HepG2 (cell line): ENCODE data around the gene HMGN4. TPM values are rescaled to one million over a fixed set of nuclear protein-coding genes. Genes with fewer than 3 reads are reported as not detected.

ENCODE experiments used
- CREB1 ChIP-seq, 2 experiments: fragments of 450-650 bp in 1 of 2; IDR thresholded peaks; 2 replicates each; pipeline ENCODE4 v1.6.1; 2016 to 2017; ENCODE audit warnings: control low read depth in 1 of 2, mild to moderate bottlenecking in 1 of 2, missing compliant biosample characterization in 1 of 2, missing genetic modification characterization in 1 of 2
- ELF1 ChIP-seq: sonication (generic); formaldehyde crosslinking; IDR thresholded peaks from 2 replicates; pipeline ENCODE4 v1.4.0; 2020; ENCODE audit warnings: missing genetic modification reagents
- GTF3A ChIP-seq: sonication (generic); formaldehyde crosslinking; conservative IDR thresholded peaks from 2 replicates; pipeline ENCODE4 v1.4.0; 2020; ENCODE audit warnings: mild to moderate bottlenecking, missing genetic modification reagents
- HDAC1 ChIP-seq: sonication (generic); formaldehyde crosslinking; IDR thresholded peaks from 2 replicates; pipeline ENCODE4 v1.5.1; 2020; ENCODE audit warnings: mild to moderate bottlenecking, missing genetic modification reagents
- MTA3 ChIP-seq: sonication (generic); formaldehyde crosslinking; IDR thresholded peaks from 2 replicates; pipeline ENCODE4 v1.4.0; 2020; ENCODE audit warnings: missing genetic modification reagents
- NR2F1 ChIP-seq, 2 experiments: fragments of 450-650 bp in 1 of 2; formaldehyde crosslinking in 1 of 2; IDR thresholded peaks; 2 replicates each; pipeline versions ENCODE4 v1.5.0 to v1.6.1; 2016 to 2020; ENCODE audit warnings: mild to moderate bottlenecking in 1 of 2, missing compliant biosample characterization in 1 of 2, missing genetic modification reagents in 1 of 2, moderate library complexity in 1 of 2
- SIX4 ChIP-seq: sonication (generic); formaldehyde crosslinking; IDR thresholded peaks from 2 replicates; pipeline ENCODE4 v1.4.0; 2020; ENCODE audit warnings: missing genetic modification reagents
- SKI ChIP-seq: fragments of 450-650 bp; IDR thresholded peaks from one replicate; pipeline ENCODE4 v1.6.1; 2018; ENCODE audit warnings: mild to moderate bottlenecking; ENCODE audit not compliant: partially characterized antibody
- SPEN ChIP-seq: sonication (generic); formaldehyde crosslinking; IDR thresholded peaks from 2 replicates; pipeline ENCODE4 v1.5.1; 2020; ENCODE audit warnings: low read depth, mild to moderate bottlenecking, missing genetic modification reagents
- TBX3 ChIP-seq: fragments of 450-650 bp; IDR thresholded peaks from 2 replicates; pipeline ENCODE4 v1.6.1; 2017; ENCODE audit warnings: antibody characterized with exemption, mild to moderate bottlenecking, inconsistent platforms, borderline replicate concordance
- ZFP36 ChIP-seq: fragments of 150-350 bp; IDR thresholded peaks from 2 replicates; pipeline ENCODE4 v1.6.1; 2018; ENCODE audit warnings: borderline replicate concordance, low read length, low read depth; ENCODE audit not compliant: partially characterized antibody
- ZFYVE20 ChIP-seq: sonication (generic); formaldehyde crosslinking; IDR thresholded peaks from 2 replicates; pipeline ENCODE4 v1.8.0; 2023; ENCODE audit warnings: low read depth, mild to moderate bottlenecking, moderate library complexity, missing genetic modification reagents, borderline replicate concordance
- ZMYM3 ChIP-seq: sonication (generic); formaldehyde crosslinking; IDR thresholded peaks from 2 replicates; pipeline ENCODE4 v1.5.1; 2020; ENCODE audit warnings: mild to moderate bottlenecking, missing genetic modification reagents
- ZNF180 ChIP-seq: sonication (generic); formaldehyde crosslinking; IDR thresholded peaks from 2 replicates; pipeline ENCODE4 v1.4.0; 2020; ENCODE audit warnings: low read depth, missing genetic modification reagents, borderline replicate concordance
- ZNF24 ChIP-seq: fragments of 450-650 bp; IDR thresholded peaks from 2 replicates; pipeline ENCODE4 v1.6.1; 2017; ENCODE audit warnings: antibody characterized with exemption, mild to moderate bottlenecking
- ZNF652 ChIP-seq: IDR thresholded peaks from 2 replicates; pipeline ENCODE4 v1.6.1; 2016; ENCODE audit warnings: low read depth, borderline replicate concordance
- ZNF660 ChIP-seq: sonication (generic); formaldehyde crosslinking; IDR thresholded peaks from 2 replicates; pipeline ENCODE4 v1.5.1; 2020; ENCODE audit warnings: mild to moderate bottlenecking, low read depth, missing genetic modification reagents, borderline replicate concordance
- ZSCAN9 ChIP-seq: IDR thresholded peaks from 2 replicates; pipeline ENCODE4 v1.6.1; 2016; ENCODE audit warnings: borderline replicate concordance
- polyA plus RNA-seq, 8 experiments: library from polyadenylated mRNA; depleted of rRNA in 3 of 8; stranded (reverse) in 7 of 8; unstranded in 1 of 8; fragments of >200 nt; fragmentation: Illumina TruSeq in 4 of 8; extraction: Trizol in 4 of 8; gene quantifications; 2 replicates each; pipeline versions ENCODE4 v1.2.1 to v1.2.3, GENCODE V29; 2011 to 2016; ENCODE audit warnings: low read depth in 4 of 8, missing spikeins in 1 of 8, mixed read lengths in 1 of 8; ENCODE audit not compliant: insufficient read depth in 1 of 8
- total RNA-seq, 5 experiments: library from RNA; depleted of rRNA; stranded (reverse); fragments of >200 nt; fragmentation: Illumina TruSeq; extraction: Trizol; gene quantifications; 2 replicates each; pipeline ENCODE4 v1.2.3, GENCODE V29; 2016; ENCODE audit warnings: low read depth in 1 of 5
- TF ChIP-seq, protein P1 (sequence below): sonication (generic); formaldehyde crosslinking; IDR thresholded peaks from 2 replicates; pipeline ENCODE4 v1.8.0; 2022; ENCODE audit warnings: missing genetic modification reagents, mild to moderate bottlenecking, borderline replicate concordance
- TF ChIP-seq, protein P2 (sequence below): sonication (generic); formaldehyde crosslinking; IDR thresholded peaks from 2 replicates; pipeline ENCODE4 v1.4.0; 2020; ENCODE audit warnings: missing genetic modification reagents
- TF ChIP-seq, protein P3 (sequence below): IDR thresholded peaks from 2 replicates; pipeline ENCODE4 v1.6.1; 2016; ENCODE audit warnings: control low read depth
- TF ChIP-seq, protein P4 (sequence below): sonication (generic); formaldehyde crosslinking; IDR thresholded peaks from 2 replicates; pipeline ENCODE4 v1.5.1; 2020; ENCODE audit warnings: missing genetic modification reagents, mild to moderate bottlenecking, borderline replicate concordance
- TF ChIP-seq, protein P5 (sequence below): sonication (generic); formaldehyde crosslinking; IDR thresholded peaks from 2 replicates; pipeline ENCODE4 v1.5.0; 2020; ENCODE audit warnings: missing genetic modification reagents

Gene HMGN4
- total and polyA plus RNA-seq, 2 of the 13 experiments (the other 11 are each of a cell fraction or from before 2014, with no cell fraction given), result 39.9 to 52.1 TPM

DNA sequence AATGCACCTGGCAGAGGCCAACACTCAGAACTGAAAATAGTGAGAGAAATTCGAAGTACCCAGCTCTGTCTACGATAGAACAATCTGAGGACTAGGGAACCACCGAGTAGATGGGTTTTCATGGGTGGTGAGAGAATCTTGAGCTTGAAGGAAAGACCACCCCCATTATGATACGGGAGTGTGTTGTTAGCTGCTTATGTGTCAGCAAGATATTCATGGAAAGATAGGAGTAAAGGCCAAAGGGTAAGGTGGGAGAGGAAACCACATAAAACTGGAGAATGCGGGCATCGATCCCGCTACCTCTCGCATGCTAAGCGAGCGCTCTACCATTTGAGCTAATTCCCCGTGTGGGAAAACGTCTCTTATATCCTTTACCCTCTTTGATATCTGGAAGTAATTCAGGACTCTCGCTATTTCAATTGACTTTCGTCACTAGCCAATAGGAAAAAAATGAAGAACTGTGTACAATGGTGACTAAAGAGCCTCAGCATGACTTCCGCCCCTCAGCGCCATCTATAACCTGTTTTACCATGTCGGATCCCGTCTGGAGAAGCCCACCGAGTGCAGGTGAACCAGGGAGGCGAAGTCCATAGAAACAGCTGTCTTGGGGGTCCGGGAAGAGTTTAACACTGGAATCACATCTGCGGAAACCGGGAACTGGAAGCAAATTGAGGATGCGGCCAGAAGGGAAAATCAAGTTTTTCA is 33.6 kb downstream of the HMGN4 start (continued):
- no peak for TF ChIP-seq SPEN (CRISPR knock-in tag)
- peak; percentile 75 for TF ChIP-seq CREB1 (IDR thresholded peaks at IDR 0.05)
- TF ChIP-seq CREB1 (CRISPR knock-in tag; IDR thresholded peaks at IDR 0.05), result peak; percentile 86
- peak; percentile 65 for TF ChIP-seq ELF1 (CRISPR knock-in tag)
- TF ChIP-seq ZNF24, result peak; percentile 98
- TF ChIP-seq ZSCAN9 (CRISPR knock-in tag), result peak; percentile 94
- no peak for TF ChIP-seq ZNF180 (CRISPR knock-in tag)
- peak; percentile 89 to 95 for TF ChIP-seq NR2F1 (CRISPR knock-in tag; IDR thresholded peaks at IDR 0.05)
- TF ChIP-seq ZFP36, result no peak
- TF ChIP-seq HDAC1 (CRISPR knock-in tag), result peak; percentile 68
- TF ChIP-seq, protein P1, sequence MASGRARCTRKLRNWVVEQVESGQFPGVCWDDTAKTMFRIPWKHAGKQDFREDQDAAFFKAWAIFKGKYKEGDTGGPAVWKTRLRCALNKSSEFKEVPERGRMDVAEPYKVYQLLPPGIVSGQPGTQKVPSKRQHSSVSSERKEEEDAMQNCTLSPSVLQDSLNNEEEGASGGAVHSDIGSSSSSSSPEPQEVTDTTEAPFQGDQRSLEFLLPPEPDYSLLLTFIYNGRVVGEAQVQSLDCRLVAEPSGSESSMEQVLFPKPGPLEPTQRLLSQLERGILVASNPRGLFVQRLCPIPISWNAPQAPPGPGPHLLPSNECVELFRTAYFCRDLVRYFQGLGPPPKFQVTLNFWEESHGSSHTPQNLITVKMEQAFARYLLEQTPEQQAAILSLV (CRISPR knock-in tag), result no peak; the same call in 1 of the 2 replicates
- TF ChIP-seq ZMYM3 (CRISPR knock-in tag), result no peak
- TF ChIP-seq, protein P2, sequence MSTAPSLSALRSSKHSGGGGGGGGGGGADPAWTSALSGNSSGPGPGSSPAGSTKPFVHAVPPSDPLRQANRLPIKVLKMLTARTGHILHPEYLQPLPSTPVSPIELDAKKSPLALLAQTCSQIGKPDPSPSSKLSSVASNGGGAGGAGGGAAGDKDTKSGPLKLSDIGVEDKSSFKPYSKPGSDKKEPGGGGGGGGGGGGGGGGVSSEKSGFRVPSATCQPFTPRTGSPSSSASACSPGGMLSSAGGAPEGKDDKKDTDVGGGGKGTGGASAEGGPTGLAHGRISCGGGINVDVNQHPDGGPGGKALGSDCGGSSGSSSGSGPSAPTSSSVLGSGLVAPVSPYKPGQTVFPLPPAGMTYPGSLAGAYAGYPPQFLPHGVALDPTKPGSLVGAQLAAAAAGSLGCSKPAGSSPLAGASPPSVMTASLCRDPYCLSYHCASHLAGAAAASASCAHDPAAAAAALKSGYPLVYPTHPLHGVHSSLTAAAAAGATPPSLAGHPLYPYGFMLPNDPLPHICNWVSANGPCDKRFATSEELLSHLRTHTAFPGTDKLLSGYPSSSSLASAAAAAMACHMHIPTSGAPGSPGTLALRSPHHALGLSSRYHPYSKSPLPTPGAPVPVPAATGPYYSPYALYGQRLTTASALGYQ, result no peak
- peak; percentile 13 for TF ChIP-seq SKI
- no peak for TF ChIP-seq MTA3 (CRISPR knock-in tag)
- peak; percentile 54; the same call in 1 of the 2 replicates for TF ChIP-seq ZNF652 (CRISPR knock-in tag)
- TF ChIP-seq, protein P3, sequence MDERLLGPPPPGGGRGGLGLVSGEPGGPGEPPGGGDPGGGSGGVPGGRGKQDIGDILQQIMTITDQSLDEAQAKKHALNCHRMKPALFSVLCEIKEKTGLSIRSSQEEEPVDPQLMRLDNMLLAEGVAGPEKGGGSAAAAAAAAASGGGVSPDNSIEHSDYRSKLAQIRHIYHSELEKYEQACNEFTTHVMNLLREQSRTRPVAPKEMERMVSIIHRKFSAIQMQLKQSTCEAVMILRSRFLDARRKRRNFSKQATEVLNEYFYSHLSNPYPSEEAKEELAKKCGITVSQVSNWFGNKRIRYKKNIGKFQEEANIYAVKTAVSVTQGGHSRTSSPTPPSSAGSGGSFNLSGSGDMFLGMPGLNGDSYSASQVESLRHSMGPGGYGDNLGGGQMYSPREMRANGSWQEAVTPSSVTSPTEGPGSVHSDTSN (CRISPR knock-in tag), result no peak
- no peak for TF ChIP-seq ZNF660 (CRISPR knock-in tag)
- TF ChIP-seq SIX4 (CRISPR knock-in tag), result peak; percentile 83
- 0 out of 2 replicates have a peak, but pooled peaks have one; percentile 44 for TF ChIP-seq TBX3
- TF ChIP-seq ZFYVE20 (CRISPR knock-in tag), result no peak
- no peak; the same call in 1 of the 2 replicates for TF ChIP-seq GTF3A (CRISPR knock-in tag)
- TF ChIP-seq, protein P4, sequence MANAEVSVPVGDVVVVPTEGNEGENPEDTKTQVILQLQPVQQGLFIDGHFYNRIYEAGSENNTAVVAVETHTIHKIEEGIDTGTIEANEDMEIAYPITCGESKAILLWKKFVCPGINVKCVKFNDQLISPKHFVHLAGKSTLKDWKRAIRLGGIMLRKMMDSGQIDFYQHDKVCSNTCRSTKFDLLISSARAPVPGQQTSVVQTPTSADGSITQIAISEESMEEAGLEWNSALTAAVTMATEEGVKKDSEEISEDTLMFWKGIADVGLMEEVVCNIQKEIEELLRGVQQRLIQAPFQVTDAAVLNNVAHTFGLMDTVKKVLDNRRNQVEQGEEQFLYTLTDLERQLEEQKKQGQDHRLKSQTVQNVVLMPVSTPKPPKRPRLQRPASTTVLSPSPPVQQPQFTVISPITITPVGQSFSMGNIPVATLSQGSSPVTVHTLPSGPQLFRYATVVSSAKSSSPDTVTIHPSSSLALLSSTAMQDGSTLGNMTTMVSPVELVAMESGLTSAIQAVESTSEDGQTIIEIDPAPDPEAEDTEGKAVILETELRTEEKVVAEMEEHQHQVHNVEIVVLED (CRISPR knock-in tag), result no peak; the same call in 1 of the 2 replicates
- TF ChIP-seq, protein P5, sequence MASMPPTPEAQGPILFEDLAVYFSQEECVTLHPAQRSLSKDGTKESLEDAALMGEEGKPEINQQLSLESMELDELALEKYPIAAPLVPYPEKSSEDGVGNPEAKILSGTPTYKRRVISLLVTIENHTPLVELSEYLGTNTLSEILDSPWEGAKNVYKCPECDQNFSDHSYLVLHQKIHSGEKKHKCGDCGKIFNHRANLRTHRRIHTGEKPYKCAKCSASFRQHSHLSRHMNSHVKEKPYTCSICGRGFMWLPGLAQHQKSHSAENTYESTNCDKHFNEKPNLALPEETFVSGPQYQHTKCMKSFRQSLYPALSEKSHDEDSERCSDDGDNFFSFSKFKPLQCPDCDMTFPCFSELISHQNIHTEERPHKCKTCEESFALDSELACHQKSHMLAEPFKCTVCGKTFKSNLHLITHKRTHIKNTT (CRISPR knock-in tag), result no peak
